Suprapubic skin (tissue), 3 donors: ENCODE data around the gene RUBCN.

Experiments used
- EP300 ChIP-seq: sonication (generic); formaldehyde crosslinking; IDR thresholded peaks from one replicate; pipeline ENCODE4 v1.6.1; 2017; ENCODE audit warnings: antibody characterized with exemption
- POLR2A ChIP-seq, 2 donors: fragments of 450-650 bp; IDR thresholded peaks; one replicate each; pipeline ENCODE4 v1.6.1; 2017; ENCODE audit warnings: antibody characterized with exemption in 2 of 2, mild to moderate bottlenecking in 2 of 2, moderate library complexity in 2 of 2
- TF ChIP-seq, protein P1 (sequence below), 2 donors: fragments of 200-600 bp in 1 of 2; fragments of 450-650 bp in 1 of 2; sonication (generic) in 1 of 2; IDR thresholded peaks; one replicate each; pipeline ENCODE4 v1.5.1; 2016 to 2019; ENCODE audit warnings: antibody characterized with exemption in 2 of 2, mild to moderate bottlenecking in 1 of 2, moderate library complexity in 1 of 2

- TF ChIP-seq, protein P1, sequence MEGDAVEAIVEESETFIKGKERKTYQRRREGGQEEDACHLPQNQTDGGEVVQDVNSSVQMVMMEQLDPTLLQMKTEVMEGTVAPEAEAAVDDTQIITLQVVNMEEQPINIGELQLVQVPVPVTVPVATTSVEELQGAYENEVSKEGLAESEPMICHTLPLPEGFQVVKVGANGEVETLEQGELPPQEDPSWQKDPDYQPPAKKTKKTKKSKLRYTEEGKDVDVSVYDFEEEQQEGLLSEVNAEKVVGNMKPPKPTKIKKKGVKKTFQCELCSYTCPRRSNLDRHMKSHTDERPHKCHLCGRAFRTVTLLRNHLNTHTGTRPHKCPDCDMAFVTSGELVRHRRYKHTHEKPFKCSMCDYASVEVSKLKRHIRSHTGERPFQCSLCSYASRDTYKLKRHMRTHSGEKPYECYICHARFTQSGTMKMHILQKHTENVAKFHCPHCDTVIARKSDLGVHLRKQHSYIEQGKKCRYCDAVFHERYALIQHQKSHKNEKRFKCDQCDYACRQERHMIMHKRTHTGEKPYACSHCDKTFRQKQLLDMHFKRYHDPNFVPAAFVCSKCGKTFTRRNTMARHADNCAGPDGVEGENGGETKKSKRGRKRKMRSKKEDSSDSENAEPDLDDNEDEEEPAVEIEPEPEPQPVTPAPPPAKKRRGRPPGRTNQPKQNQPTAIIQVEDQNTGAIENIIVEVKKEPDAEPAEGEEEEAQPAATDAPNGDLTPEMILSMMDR (IDR thresholded peaks at IDR 0.05) = no peak
- TF ChIP-seq POLR2A (IDR thresholded peaks at IDR 0.05) = no peak
- no peak for TF ChIP-seq EP300
These were observed 61.8 kb downstream of the RUBCN start for GRCh38 chr3:197674741-197675562.
